K562 (cell line): Measurements from ENCODE around the gene EEF2.
"Not testable (repeated sequence)": the region's sequence is repeated elsewhere in the genome, so short reads cannot be mapped to it uniquely, and the experiment has no call there.

Experiments
- ATF4 ChIP-seq: fragments of 450-650 bp; formaldehyde crosslinking; IDR thresholded peaks from 2 replicates; pipeline ENCODE4 v1.4.0; 2022; ENCODE audit warnings: mild to moderate bottlenecking, moderate library complexity
- CTCF ChIP-seq, 3 experiments: IDR thresholded peaks in 2 of 3; conservative IDR thresholded peaks in 1 of 3; 2 replicates each; pipeline ENCODE4 v1.5.1; 2011 to 2012; ENCODE audit warnings: low read length in 3 of 3, mild to moderate bottlenecking in 3 of 3, control low read depth in 2 of 3, improper control_type of control experiment in 1 of 3, inconsistent platforms in 1 of 3, low read depth in 1 of 3, mixed read lengths in 1 of 3, moderate library complexity in 1 of 3; ENCODE audit not compliant: insufficient read depth in 2 of 3
- EZH2 ChIP-seq: IDR thresholded peaks from 2 replicates; pipeline ENCODE4 v1.6.1; 2012; ENCODE audit warnings: low read depth, mild to moderate bottlenecking, inconsistent platforms, low read length, borderline replicate concordance
- GATAD2B ChIP-seq: fragments of 450-650 bp; IDR thresholded peaks from 2 replicates; pipeline ENCODE4 v1.6.1; 2017; ENCODE audit warnings: mild to moderate bottlenecking, borderline replicate concordance
- KDM5B ChIP-seq: fragments of 200-600 bp; sonication (generic); IDR thresholded peaks from 2 replicates; pipeline ENCODE4 v1.6.1; 2012; ENCODE audit warnings: low read depth, mild to moderate bottlenecking, moderate library complexity, low read length, control low read depth, inconsistent platforms; ENCODE audit not compliant: insufficient replicate concordance
- MAX ChIP-seq: sonication (generic); formaldehyde crosslinking; IDR thresholded peaks from 2 replicates; pipeline ENCODE4 v1.9.0; 2022; ENCODE audit warnings: mild to moderate bottlenecking, missing genetic modification reagents
- MXI1 ChIP-seq: IDR thresholded peaks from 2 replicates; pipeline ENCODE4 v1.6.1; 2011; ENCODE audit warnings: low read depth, mild to moderate bottlenecking, improper control_type of control experiment, low read length
- PCBP2 ChIP-seq: fragments of 200-400 bp; formaldehyde crosslinking; IDR thresholded peaks from 2 replicates; pipeline ENCODE4 v1.6.1; 2018; ENCODE audit warnings: low read length, low read depth, mild to moderate bottlenecking, moderate library complexity; ENCODE audit not compliant: poor library complexity, severe bottlenecking
- POLR2AphosphoS5 ChIP-seq: IDR thresholded peaks from 2 replicates; pipeline ENCODE4 v1.6.1; 2011; ENCODE audit warnings: mild to moderate bottlenecking, low read depth, low read length, moderate library complexity; ENCODE audit not compliant: control insufficient read depth, insufficient read depth
- RAD21 ChIP-seq, 2 experiments: fragments of 250-450 bp in 1 of 2; fragments of 450-650 bp in 1 of 2; sonication (Bioruptor Pico) in 1 of 2; formaldehyde crosslinking in 1 of 2; IDR thresholded peaks in 1 of 2; conservative IDR thresholded peaks in 1 of 2; 2 replicates each; pipeline versions ENCODE4 v1.4.0 to v1.8.0; 2020 to 2022; ENCODE audit warnings: mild to moderate bottlenecking in 2 of 2, moderate library complexity in 1 of 2
- TBP ChIP-seq: optimal IDR thresholded peaks from 2 replicates; pipeline ENCODE3; 2011; ENCODE audit warnings: low read depth, low read length, improper control_type of control experiment
- YY1 ChIP-seq, 3 experiments: IDR thresholded peaks; 2 replicates each; pipeline ENCODE4 v1.6.1; 2011; ENCODE audit warnings: low read length in 2 of 3, mild to moderate bottlenecking in 2 of 3, moderate library complexity in 2 of 3, borderline replicate concordance in 1 of 3, control low read depth in 1 of 3, low read depth in 1 of 3; ENCODE audit not compliant: insufficient read depth in 3 of 3, insufficient replicate concordance in 2 of 3, control insufficient read depth in 1 of 3, insufficient read length in 1 of 3; ENCODE audit errors: extremely low read depth in 1 of 3

- not testable (repeated sequence) for TF ChIP-seq CTCF (IDR thresholded peaks at IDR 0.05 in 2 of 3, conservative IDR thresholded peaks at IDR 0.05 in 1 of 3; ENCODE audit: insufficient read depth in 2 of 3, low read depth in 1 of 3, low read length in 3 of 3); MAX (CRISPR knock-in tag); PCBP2; POLR2AphosphoS5; YY1 (IDR thresholded peaks at IDR 0.05; ENCODE audit: borderline replicate concordance in 1 of 3, control insufficient read depth in 1 of 3, extremely low read depth in 1 of 3, insufficient read depth in 3 of 3, insufficient read length in 1 of 3, insufficient replicate concordance in 2 of 3, low read depth in 1 of 3, low read length in 2 of 3); TBP; GATAD2B; RAD21 (CRISPR knock-in tag; conservative IDR thresholded peaks at IDR 0.05 in 1 of 2, IDR thresholded peaks at IDR 0.05 in 1 of 2); EZH2; ATF4 (CRISPR knock-in tag); KDM5B; MXI1
Observed at GRCh38 chr19:4000798-4001197, 15.5 kb upstream of the EEF2 start.
